Ascending aorta (tissue), 2 donors: ENCODE data around the gene TAF1C. TPM values are rescaled to one million over a fixed set of nuclear protein-coding genes. Genes with fewer than 3 reads are reported as not detected.

Source experiments
- DNase-seq, 2 donors: peaks; one replicate each; pipeline ENCODE4 v3.0.0-alpha.2; 2019; ENCODE audit warnings: low spot score in 2 of 2
- H3K27ac ChIP-seq, 2 donors: fragments of 200-600 bp; sonication (generic); one replicate each; pipeline ENCODE4 v1.5.1; 2016 to 2017; ENCODE audit warnings: mild to moderate bottlenecking in 1 of 2
- H3K27me3 ChIP-seq: fragments of 200-600 bp; sonication (generic); one replicate; pipeline ENCODE4 v1.5.1; 2017
- H3K36me3 ChIP-seq, 2 donors: fragments of 200-600 bp; sonication (generic); one replicate each; pipeline ENCODE4 v1.5.1; 2016
- H3K4me1 ChIP-seq, 2 donors: fragments of 200-600 bp; sonication (generic); one replicate each; pipeline ENCODE4 v1.5.1; 2016 to 2017; ENCODE audit warnings: mild to moderate bottlenecking in 1 of 2
- H3K4me3 ChIP-seq, 2 donors: fragments of 200-600 bp; sonication (generic); one replicate each; pipeline ENCODE4 v1.5.1; 2016 to 2017; ENCODE audit warnings: mild to moderate bottlenecking in 1 of 2
- H3K9me3 ChIP-seq, 2 donors: fragments of 200-600 bp; sonication (generic); one replicate each; pipeline ENCODE4 v1.5.1; 2016
- CTCF ChIP-seq, 3 experiments: fragments of 200-600 bp in 2 of 3; fragments of 450-650 bp in 1 of 3; sonication (generic) in 2 of 3; IDR thresholded peaks; one replicate each; pipeline ENCODE4 v1.5.1; 2016 to 2019; ENCODE audit warnings: antibody characterized with exemption in 3 of 3, mild to moderate bottlenecking in 1 of 3, moderate library complexity in 1 of 3
- intact Hi-C: fragments of 100-400 bp; cut with DNase I; formaldehyde crosslinking; loops from one replicate; pipeline ENCODE4 v1.15.1; 2023
- total RNA-seq: library from RNA; depleted of rRNA; stranded (reverse); fragments of >200 nt; gene quantifications from one replicate; pipeline ENCODE4 v1.1.0, GENCODE V29; 2016

TAF1C gene
- total RNA-seq, 1 donor from 2014 or later: 151 TPM

- H3K27me3 ChIP-seq: no peaks in the 10 kb centered on the region
- H3K4me3 ChIP-seq: no peak overlapping the region
- no peak for DNase-seq
- intact Hi-C loops: no loop called here
- no peak for TF ChIP-seq CTCF (IDR thresholded peaks at IDR 0.05)
- H3K4me1 ChIP-seq: no peaks in the 10 kb centered on the region
- H3K27ac ChIP-seq: no peak overlapping the region
- no peaks in the 10 kb centered on the region for H3K36me3 ChIP-seq
- H3K9me3 ChIP-seq: no peaks in the 10 kb centered on the region
These were observed 27.1 kb downstream of the TAF1C start for GRCh38 chr16:84159800-84160199.

GRCh38 chr16:84159007-84159406, 27.9 kb downstream of the TAF1C start:
- DNase-seq: no peak
- Histone ChIP-seq H3K9me3 (no peaks in the 10 kb centered on the region), H3K27ac (no peak overlapping the region), H3K27me3 (no peaks in the 10 kb centered on the region), H3K4me3 (no peak overlapping the region), H3K36me3 (no peaks in the 10 kb centered on the region), H3K4me1 (no peaks in the 10 kb centered on the region)
- TF ChIP-seq CTCF (IDR thresholded peaks at IDR 0.05): no peak
- intact Hi-C loops: no loop called here

- no peak overlapping the region for H3K27ac ChIP-seq
- H3K27me3 ChIP-seq: no peaks in the 10 kb centered on the region
- no peaks in the 10 kb centered on the region for H3K9me3 ChIP-seq
- no peak for DNase-seq
- intact Hi-C loops: no loop called here
- no peaks in the 10 kb centered on the region for H3K4me1 ChIP-seq
- no peak for TF ChIP-seq CTCF (IDR thresholded peaks at IDR 0.05)
- no peaks in the 10 kb centered on the region for H3K36me3 ChIP-seq
- H3K4me3 ChIP-seq: no peak overlapping the region
These were observed 30.5 kb downstream of the TAF1C start for GRCh38 chr16:84156342-84156784.

- no peaks in the 10 kb centered on the region for H3K4me1 ChIP-seq
- no peaks in the 10 kb centered on the region for H3K36me3 ChIP-seq
- TF ChIP-seq CTCF (IDR thresholded peaks at IDR 0.05): no peak
- DNase-seq: no peak
- intact Hi-C loops: no loop called here
- no peak overlapping the region for H3K4me3 ChIP-seq
- H3K27me3 ChIP-seq: no peaks in the 10 kb centered on the region
- no peaks in the 10 kb centered on the region for H3K9me3 ChIP-seq
- no peak overlapping the region for H3K27ac ChIP-seq
These were observed 31.1 kb downstream of the TAF1C start for GRCh38 chr16:84155771-84156170.

- H3K4me1 ChIP-seq: no peaks in the 10 kb centered on the region
- intact Hi-C loops: no loop called here
These were observed 31.6 kb downstream of the TAF1C start for GRCh38 chr16:84155226-84155625.

More at GRCh38 chr16:84155226-84155625, 31.6 kb downstream of the TAF1C start:
- TF ChIP-seq CTCF (IDR thresholded peaks at IDR 0.05): no peak
- Histone ChIP-seq H3K4me3 (no peak overlapping the region), H3K36me3 (no peaks in the 10 kb centered on the region), H3K27me3 (no peaks in the 10 kb centered on the region), H3K27ac (no peak overlapping the region), H3K9me3 (no peaks in the 10 kb centered on the region)
- DNase-seq: no peak
